HG02642 (cell line): ENCODE results near the gene LRRC25.

ENCODE experiments used
- ATAC-seq: cut with Tn5 transposase; IDR thresholded peaks from one replicate; pipeline ENCODE4 v1.9.1; 2021; ENCODE audit warnings: mild to moderate bottlenecking; ENCODE audit not compliant: unreplicated experiment, poor library complexity

The LRRC25 gene

GRCh38 chr19:18436671-18437490 lies 39.5 kb upstream of the LRRC25 start:
- peak; percentile 51 for ATAC-seq

DNA sequence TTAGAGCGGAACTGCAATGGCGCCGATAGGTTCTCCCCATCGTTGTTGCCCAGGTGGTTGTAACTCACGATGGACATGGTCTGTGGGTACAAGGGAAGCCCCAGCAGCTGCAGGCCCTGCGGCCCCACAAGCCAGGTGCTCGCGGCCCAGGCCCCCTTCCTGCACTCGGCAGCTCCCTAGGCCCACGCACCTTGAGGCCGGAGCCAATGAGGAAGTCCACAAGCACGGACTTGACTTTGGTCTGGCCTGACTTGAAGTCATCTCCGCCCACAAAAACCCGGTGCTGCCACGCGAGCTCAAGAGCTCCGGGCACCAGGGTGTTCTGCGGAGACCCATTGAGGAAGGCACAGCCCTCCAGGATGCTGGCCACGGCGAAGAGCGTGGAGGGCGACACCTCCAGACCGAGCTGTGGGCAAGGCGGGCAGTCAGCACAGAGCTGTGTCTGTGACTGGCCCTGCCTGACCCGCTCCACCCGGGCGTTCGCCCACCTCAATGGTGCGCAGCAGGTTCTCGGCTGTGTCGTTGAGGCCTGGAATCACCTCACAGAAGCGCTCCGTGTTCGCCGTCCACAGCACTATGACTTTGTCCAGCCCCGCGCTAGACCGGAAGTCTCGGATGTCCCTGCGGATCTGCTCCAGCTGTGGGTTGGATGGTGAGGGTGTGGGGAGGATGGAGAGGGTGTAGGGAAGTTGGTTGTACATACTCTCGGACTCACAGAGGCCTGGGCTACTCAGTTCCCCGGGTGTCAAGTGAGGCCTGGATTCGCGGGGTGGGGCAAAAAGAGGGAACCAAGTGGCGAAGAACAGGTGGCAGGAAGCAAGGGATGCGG lies 38.6 kb upstream of the LRRC25 start:
- ATAC-seq = no peak

DNA sequence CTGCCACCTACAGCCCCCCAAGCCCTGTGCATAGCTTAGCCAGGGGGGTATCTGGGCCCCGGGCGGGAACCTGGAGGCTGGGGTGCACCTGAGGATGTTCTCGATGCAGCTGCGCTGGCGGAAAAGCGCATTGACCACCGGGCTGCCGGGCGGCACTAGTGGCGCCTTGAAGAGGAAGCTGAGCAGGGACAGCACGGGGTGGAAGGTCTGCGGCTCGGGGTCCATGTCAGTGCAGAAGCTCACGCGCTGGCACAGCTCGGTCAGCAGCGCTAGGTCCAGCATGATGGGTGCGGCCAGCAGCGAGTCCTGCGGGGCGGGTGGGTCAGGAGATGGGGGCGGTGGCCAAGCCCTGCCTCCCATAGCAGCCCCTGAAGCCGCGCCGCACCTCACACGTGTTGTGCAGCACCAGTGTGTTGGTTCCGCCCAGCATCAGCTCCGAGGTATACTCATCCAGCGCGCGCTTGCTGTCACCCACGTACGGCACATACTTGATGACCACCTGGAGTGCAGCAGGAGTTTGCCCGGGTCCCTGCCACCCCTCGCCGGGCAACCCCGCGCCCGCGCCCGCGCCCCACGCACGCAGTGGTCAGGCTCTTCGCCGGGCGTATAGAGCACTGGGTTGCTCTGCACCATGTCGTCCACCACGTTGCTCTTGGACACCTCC lies 37.9 kb upstream of the LRRC25 start:
- no peak for ATAC-seq

DNA sequence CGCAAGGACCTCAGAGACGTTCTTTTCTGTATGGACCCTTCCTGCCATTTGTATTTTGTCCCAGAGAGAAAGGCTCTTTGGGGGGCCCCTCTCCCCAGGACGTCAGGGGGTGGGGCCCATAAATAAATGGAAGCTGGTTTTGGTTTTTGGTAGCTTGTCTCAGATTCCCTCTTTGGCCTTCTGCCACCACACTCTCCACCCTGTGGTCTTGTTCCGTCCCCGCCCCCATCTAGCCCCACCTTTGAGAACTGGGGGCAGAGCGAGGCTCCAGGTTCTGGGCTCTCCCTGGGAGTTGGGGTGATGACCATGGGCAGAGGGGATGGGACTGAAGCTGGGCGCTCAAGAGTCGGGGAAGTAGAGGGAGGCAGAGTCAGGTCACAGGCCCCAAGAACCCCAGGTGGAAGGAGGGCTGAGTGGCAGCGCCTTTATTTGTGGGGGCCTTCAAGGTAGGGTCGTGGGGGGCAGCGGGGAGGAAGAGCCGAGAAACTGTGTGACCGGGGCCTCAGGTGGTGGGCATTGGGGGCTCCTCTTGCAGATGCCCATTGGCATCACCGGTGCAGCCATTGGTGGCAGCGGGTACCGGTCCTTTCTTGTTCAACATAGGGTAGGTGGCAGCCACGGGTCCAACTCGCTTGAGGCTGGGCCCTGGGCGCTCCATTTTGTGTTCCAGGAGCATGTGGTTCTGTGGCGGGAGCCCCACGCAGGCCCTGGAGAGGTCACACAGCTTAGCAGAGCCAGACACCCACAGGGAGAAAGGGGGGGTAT lies 37.2 kb upstream of the LRRC25 start:
- no peak for ATAC-seq

DNA sequence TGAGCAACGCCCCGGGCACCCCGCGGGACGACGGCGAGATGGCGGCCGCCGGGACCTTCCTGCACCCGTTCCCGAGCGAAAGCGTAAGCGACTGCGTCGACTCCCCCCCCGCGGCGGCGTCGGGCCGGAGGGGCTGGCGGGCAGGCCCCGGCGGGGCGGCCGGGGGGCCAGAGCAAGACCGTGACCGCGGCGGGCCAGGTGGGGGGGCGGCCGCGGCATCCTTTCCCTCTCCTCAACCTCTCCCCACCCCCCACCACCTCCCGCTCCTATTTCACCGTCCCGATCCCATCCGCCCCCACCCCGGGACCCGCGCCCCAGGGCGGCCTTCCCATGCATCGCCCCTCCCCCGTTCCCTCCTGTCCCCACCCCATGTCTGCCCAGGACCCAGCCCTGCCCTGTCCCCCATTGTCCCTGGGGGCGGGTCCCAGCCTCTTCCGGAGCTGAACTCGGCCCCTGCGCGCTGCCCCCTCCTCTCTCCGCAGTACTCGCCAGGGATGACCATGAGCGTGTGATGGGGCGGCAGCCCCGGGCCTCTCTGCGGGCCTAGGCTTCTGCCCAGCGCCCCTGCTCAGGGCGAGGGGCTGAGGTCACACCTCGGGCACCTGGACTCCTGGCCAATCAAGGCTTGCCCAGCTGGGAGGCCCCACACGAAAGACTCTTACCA lies 36.4 kb upstream of the LRRC25 start:
- no peak for ATAC-seq

DNA sequence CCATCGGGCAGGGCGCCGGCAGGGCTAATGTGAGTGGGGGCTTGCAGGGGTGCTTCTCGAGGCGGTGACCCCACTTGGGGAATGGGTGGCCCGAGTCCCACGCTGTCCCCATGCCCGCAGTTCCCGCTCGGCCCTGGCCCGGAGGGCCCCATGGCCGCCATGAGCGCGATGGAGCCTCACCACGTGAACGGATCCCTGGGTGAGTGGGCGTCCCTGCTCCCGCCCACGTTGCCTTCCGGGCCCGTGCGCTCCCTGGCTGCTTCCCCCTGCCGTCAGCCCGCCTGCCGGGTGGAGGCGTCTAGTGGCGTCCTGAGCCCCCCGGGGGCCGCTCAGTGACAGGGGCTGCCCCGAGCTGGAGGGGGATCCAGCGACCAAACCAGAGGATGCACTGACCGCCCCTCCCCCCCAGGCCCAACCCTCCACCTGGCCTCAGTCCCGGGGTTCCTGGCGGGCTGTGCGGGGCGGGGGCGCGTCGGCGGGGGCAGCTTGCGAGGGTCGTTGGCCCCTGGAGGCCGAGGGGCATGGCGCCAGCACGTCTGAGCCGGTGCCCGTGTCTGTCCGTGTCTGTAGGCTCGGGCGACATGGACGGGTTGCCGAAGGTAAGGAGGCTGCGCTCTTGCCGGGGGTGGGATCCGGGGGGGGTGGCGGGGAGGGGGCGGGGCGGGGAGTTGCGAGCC lies 35.7 kb upstream of the LRRC25 start:
- no peak for ATAC-seq

DNA sequence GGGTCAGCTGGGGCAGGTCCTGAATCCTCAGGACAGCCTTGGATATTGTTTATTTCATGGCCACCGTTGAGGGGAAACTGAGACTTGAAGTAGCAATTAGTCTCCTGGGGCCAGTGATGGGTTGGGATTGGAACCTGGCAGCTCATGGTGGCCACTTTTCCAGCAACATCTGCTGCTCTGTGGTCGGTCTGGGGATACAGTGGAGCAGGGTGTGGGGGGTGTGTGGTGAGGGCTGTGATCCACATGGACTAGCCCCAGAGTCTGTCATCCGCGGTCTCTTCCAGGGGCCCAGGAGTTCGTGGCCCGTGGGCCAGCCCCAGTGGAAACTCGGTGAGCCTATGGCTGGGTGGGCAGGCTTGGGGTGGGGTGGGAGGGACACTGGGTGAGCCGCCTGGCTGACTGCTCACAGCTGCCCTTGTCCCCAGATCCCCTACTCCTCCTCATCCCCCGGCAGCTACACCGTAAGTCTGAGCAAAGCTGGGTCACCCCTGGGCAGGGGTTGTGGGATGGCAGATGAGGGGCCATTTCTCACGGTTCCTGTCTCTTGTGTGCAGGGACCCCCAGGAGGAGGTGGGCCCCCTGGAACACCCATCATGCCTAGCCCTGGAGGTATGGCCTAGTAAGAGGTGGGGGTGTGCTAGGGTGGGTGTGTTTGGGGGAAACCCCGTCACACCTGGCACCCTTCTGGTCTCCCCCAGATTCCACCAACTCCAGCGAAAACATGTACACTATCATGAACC lies 35.0 kb upstream of the LRRC25 start:
- no peak for ATAC-seq

DNA sequence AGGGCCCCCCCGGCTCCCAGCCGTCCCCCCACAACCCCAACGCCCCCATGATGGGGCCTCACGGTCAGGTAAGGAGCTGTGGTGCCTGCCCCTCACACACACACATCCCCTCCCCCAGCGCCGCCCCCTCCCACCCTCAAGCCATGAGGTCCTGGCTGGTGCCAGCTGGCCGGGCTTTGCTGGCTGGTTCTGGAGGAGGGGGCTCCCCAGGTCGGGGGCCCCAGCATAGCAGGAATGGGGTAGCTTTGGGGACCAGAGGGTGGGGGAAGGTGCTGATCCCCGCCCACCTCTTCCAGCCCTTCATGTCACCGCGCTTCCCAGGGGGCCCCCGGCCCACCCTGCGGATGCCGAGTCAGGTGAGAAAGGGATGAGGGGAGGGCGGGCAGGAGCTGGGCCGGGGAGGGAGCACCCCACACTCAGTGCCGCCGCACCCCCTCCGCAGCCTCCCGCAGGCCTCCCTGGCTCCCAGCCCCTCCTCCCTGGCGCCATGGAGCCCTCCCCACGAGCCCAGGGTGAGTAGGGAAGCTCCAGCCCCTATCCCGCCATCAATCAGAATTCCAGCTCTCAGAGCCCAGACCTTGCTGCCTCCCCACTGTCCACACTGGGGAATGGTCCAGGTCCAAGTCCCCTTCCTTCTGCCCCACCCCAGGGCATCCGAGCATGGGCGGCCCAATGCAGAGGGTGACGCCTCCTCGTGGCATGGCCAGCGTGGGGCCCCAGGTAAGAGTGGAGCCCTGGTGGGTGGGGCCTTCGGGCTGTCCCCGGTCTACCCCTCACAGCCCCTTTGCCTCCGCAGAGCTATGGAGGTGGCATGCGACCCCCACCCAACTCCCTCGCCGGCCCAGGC lies 34.2 kb upstream of the LRRC25 start:
- no peak for ATAC-seq

- ATAC-seq = no peak
Measured at GRCh38 chr19:18430417-18431144, 33.2 kb upstream of the LRRC25 start.

GRCh38 chr19:18429717-18430416 lies 32.4 kb upstream of the LRRC25 start:
- ATAC-seq = no peak

- peak; percentile 64 for ATAC-seq
Measured at GRCh38 chr19:18428787-18429674, 31.6 kb upstream of the LRRC25 start.

DNA sequence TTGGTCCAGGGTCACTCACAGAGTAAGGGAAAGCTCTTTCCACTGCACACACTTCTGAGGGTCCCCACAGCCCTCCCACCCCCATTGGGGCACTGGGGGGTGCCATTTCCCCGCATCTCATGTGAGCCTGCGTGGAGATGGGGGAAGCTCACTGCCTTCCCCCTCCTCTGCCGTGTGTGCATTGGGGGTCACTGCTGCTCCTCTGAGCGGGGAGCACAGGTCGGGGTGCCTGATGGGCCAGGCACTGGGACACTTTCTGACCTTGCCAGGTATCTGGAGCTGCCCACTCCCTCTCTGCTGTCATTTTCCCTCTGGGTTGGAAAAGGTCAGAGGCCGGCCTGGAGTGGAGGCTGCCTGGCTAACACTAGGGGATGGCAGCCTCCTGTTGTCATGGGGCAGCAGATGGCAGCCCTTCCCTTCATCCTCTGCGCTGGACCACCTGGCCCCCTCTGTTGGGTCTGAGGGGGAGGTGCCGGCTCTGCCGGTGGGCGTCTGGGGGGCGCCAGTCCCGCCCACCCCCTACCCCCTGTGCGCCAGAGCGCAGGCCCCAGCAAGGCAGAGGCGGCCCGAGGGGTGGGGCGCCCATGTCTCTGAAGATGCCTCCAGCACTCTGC lies 30.9 kb upstream of the LRRC25 start:
- ATAC-seq = peak; percentile 2

DNA sequence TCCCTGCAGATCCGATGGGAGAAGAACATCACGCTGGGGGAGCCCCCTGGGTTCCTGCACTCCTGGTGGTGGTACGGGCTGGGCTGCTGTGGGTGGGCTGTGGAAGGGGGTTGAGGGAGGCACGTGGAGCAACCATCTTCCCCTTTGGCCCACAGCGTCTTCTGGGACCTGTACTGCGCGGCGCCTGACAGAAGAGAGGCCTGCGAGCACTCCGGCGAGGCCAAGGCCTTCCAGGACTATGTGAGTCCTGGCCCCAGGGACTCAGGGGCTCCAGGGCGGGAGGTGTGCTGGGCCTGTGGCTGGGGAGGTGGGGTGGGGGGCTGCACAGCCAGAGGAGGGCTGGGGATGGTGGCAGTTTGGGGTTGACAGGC lies 30.3 kb upstream of the LRRC25 start:
- ATAC-seq = no peak

DNA sequence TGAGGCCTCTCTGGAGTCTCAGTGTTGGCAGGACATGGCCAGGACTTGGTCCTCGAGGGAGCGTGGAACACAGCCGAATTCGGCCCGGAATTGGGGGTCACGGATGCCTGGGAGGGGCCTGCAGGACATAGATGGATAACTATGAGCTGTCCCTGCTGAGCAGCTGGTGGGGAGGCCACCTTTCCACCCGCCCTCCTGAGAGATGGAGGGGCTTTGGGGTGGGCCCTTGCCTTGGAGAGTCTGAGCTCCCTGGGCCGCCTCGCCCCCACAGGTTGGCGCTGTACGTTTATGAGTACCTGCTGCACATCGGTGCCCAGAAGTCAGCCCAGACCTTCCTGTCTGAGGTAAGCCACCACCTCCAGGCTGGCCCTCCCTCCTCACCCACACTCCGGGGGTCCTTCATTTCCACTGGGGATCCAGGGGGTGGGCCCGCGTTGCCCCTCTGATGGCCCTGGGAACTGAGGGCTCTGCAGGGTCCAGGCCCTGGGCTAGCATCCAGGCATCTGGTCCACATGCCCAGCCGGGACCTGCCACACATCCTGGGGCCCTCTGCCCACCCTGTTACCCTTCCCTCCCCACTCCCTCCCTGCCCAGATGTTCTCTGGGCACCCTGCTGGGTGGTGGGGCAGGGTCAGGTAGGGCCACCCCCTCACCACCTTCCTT lies 29.8 kb upstream of the LRRC25 start:
- no peak for ATAC-seq

- no peak for ATAC-seq
Measured at GRCh38 chr19:18426416-18426767, 29.0 kb upstream of the LRRC25 start.
